Ascending aorta (tissue), 2 donors: ENCODE measurements around the gene MPG. TPM values are rescaled to one million over a fixed set of nuclear protein-coding genes. Genes with fewer than 3 reads are reported as not detected.

Experiments used
- DNase-seq, 2 donors: peaks; one replicate each; pipeline ENCODE4 v3.0.0-alpha.2; 2019; ENCODE audit warnings: low spot score in 2 of 2
- H3K27ac ChIP-seq, 2 donors: fragments of 200-600 bp; sonication (generic); one replicate each; pipeline ENCODE4 v1.5.1; 2016 to 2017; ENCODE audit warnings: mild to moderate bottlenecking in 1 of 2
- H3K27me3 ChIP-seq: fragments of 200-600 bp; sonication (generic); one replicate; pipeline ENCODE4 v1.5.1; 2017
- H3K36me3 ChIP-seq, 2 donors: fragments of 200-600 bp; sonication (generic); one replicate each; pipeline ENCODE4 v1.5.1; 2016
- H3K4me1 ChIP-seq, 2 donors: fragments of 200-600 bp; sonication (generic); one replicate each; pipeline ENCODE4 v1.5.1; 2016 to 2017; ENCODE audit warnings: mild to moderate bottlenecking in 1 of 2
- H3K4me3 ChIP-seq, 2 donors: fragments of 200-600 bp; sonication (generic); one replicate each; pipeline ENCODE4 v1.5.1; 2016 to 2017; ENCODE audit warnings: mild to moderate bottlenecking in 1 of 2
- H3K9me3 ChIP-seq, 2 donors: fragments of 200-600 bp; sonication (generic); one replicate each; pipeline ENCODE4 v1.5.1; 2016
- intact Hi-C: fragments of 100-400 bp; cut with DNase I; formaldehyde crosslinking; loops from one replicate; pipeline ENCODE4 v1.15.1; 2023
- total RNA-seq: library from RNA; depleted of rRNA; stranded (reverse); fragments of >200 nt; gene quantifications from one replicate; pipeline ENCODE4 v1.1.0, GENCODE V29; 2016
- TF ChIP-seq, protein P1 (sequence below), 3 experiments: fragments of 200-600 bp in 2 of 3; fragments of 450-650 bp in 1 of 3; sonication (generic) in 2 of 3; IDR thresholded peaks; one replicate each; pipeline ENCODE4 v1.5.1; 2016 to 2019; ENCODE audit warnings: antibody characterized with exemption in 3 of 3, mild to moderate bottlenecking in 1 of 3, moderate library complexity in 1 of 3

Gene MPG
- total RNA-seq, 1 donor from 2014 or later: 406 TPM

DNA sequence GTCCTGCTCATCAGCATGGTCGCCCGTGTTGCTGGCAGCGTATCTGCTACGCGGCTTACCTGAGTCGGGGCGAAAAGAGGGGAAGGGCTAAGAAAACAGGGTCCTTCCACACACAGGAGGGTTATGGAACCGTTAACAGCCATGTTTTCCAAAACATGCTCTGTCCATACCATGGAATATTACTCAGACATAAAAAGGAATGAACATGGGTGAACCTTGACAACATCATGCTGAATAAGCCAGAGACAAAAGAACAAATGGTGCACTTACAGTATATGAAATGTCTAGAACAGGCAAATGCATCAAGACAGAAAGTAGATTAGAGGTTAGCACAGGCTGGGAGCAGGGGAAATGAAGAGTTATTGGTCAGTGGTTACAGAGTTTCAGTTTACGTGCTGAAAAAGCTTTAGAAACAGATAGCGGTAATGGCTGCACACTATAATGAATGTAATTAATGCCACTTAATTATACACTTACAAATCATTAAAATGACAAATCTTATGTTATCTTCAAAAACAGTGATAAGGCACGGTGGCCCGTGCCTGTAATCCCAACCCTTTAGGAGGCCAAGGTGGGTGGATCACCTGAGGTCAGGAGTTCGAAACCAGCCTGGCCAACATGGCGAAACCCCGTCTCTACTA lies 52.6 kb downstream of the MPG start:
- Histone ChIP-seq H3K27ac (no peak overlapping the region), H3K4me1 (no peaks in the 10 kb centered on the region), H3K36me3 (no peaks in the 10 kb centered on the region), H3K27me3 (no peaks in the 10 kb centered on the region), H3K4me3 (no peak overlapping the region), H3K9me3 (no peaks in the 10 kb centered on the region)
- no peak for DNase-seq
- intact Hi-C loops: no loop called here
- TF ChIP-seq, protein P1, sequence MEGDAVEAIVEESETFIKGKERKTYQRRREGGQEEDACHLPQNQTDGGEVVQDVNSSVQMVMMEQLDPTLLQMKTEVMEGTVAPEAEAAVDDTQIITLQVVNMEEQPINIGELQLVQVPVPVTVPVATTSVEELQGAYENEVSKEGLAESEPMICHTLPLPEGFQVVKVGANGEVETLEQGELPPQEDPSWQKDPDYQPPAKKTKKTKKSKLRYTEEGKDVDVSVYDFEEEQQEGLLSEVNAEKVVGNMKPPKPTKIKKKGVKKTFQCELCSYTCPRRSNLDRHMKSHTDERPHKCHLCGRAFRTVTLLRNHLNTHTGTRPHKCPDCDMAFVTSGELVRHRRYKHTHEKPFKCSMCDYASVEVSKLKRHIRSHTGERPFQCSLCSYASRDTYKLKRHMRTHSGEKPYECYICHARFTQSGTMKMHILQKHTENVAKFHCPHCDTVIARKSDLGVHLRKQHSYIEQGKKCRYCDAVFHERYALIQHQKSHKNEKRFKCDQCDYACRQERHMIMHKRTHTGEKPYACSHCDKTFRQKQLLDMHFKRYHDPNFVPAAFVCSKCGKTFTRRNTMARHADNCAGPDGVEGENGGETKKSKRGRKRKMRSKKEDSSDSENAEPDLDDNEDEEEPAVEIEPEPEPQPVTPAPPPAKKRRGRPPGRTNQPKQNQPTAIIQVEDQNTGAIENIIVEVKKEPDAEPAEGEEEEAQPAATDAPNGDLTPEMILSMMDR (IDR thresholded peaks at IDR 0.05): no peak

- no peak overlapping the region for H3K27ac ChIP-seq
- no peaks in the 10 kb centered on the region for H3K36me3 ChIP-seq
- H3K4me3 ChIP-seq: no peak overlapping the region
- H3K4me1 ChIP-seq: no peaks in the 10 kb centered on the region
- TF ChIP-seq, protein P1 (IDR thresholded peaks at IDR 0.05): no peak
- no peak for DNase-seq
- intact Hi-C loops: no loop called here
- no peaks in the 10 kb centered on the region for H3K9me3 ChIP-seq
- H3K27me3 ChIP-seq: no peaks in the 10 kb centered on the region
These were observed 54.1 kb downstream of the MPG start for GRCh38 chr16:132120-132519.

DNA sequence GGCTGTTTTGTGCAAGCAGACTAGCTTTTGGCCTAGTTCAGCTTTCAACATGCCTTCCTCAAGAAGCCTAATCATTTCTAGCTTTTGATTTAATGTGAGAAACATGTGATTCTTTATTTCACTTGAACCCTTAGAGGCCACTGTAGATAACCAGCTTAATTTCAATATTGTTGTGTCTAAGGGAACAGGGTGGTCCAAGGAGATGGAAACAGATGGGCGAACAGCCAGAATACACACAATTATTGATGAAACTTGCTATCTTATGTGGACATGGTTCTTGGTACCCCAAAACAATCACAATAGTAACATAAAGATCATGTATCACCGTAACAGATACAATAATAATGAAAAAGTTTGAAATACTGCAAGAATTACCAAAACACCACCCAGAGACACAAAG lies 55.7 kb downstream of the MPG start:
- no peak for DNase-seq
- Histone ChIP-seq H3K4me3 (no peak overlapping the region), H3K27me3 (no peaks in the 10 kb centered on the region), H3K4me1 (peaks cover 0 to 4% of the 10 kb centered on the region in 2 donors), H3K27ac (no peak overlapping the region), H3K36me3 (no peaks in the 10 kb centered on the region), H3K9me3 (no peaks in the 10 kb centered on the region)
- TF ChIP-seq, protein P1 (IDR thresholded peaks at IDR 0.05): no peak
- intact Hi-C loops: no loop called here

Other genes with a start within 250 kb of the MPG start
- not detected for gene POLR3K, start 24.6 kb upstream of the MPG start, total RNA-seq
- not detected for gene SNRNP25, start 24.4 kb upstream of the MPG start, total RNA-seq
- 146 TPM for gene RHBDF1, start 5.6 kb upstream of the MPG start, total RNA-seq
- 24.9 TPM for gene NPRL3, start 60.4 kb downstream of the MPG start, total RNA-seq
- not detected for gene HBZ, start 74.4 kb downstream of the MPG start, total RNA-seq
- not detected for gene HBM, start 87.8 kb downstream of the MPG start, total RNA-seq
- 4,439 TPM for gene HBA2, start 94.7 kb downstream of the MPG start, total RNA-seq
- gene HBA1, start 98.5 kb downstream of the MPG start, total RNA-seq: 585 TPM
- gene HBQ1, start 102.2 kb downstream of the MPG start, total RNA-seq: not detected
- 53.0 TPM for gene LUC7L, start 151.2 kb downstream of the MPG start, total RNA-seq
- gene FAM234A, start 156.6 kb downstream of the MPG start, total RNA-seq: 67.7 TPM
- gene RGS11, start 197.7 kb downstream of the MPG start, total RNA-seq: 32.6 TPM
- not detected for gene ARHGDIG, start 202.4 kb downstream of the MPG start, total RNA-seq
- not detected for gene PDIA2, start 204.9 kb downstream of the MPG start, total RNA-seq